Measurements from ENCODE around the gene HDAC3.

HDAC3 gene

DNA sequence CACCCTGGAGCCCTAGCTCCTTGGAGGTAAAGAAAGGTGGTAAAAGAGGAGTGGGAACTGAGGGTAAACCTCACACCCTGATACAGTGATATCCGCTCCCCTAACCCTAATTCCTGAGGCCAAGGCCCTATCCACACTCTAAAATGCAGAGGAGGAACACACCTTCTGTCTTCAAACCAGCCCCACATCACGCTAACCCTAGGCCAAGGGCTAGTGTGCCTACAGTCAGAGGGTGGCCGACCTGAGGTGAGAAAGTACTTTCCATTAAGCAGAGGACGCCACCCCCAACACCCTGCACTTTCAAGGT lies 590 bp downstream of the HDAC3 start:
- in situ Hi-C loops (cut with MboI; ENCODE audit: low sequenced_read_pairs), result no loop called here

DNA sequence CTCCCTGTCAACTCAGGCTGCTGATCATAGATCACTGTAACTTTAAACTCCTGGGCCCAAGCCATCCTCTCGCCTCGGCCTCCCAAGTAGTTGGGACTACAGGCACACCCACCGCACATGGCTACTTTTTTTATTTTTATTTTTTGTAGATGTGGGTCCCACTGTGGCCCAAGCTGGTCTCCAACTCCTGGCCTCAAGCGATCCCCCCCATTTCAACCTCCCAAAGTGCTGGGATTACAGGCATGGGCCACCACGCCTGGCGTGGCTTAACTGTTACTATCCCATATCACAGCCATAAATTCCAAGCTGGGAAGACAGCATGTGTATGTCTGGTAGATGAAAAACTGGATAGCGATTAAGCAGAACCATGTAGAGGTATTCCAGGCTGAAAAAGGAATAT lies 1.0 kb downstream of the HDAC3 start:
- in situ Hi-C loops (cut with MboI; ENCODE audit: low sequenced_read_pairs), result no loop called here

GRCh38 chr5:141634720-141635119 lies 1.9 kb downstream of the HDAC3 start:
- in situ Hi-C loops (cut with MboI; ENCODE audit: low sequenced_read_pairs), result no loop called here

GRCh38 chr5:141633871-141634561 lies 2.6 kb downstream of the HDAC3 start:
- in situ Hi-C loops (cut with MboI; ENCODE audit: low sequenced_read_pairs), result no loop called here

GRCh38 chr5:141632650-141633049 lies 4.0 kb downstream of the HDAC3 start:
- in situ Hi-C loops (cut with MboI; ENCODE audit: low sequenced_read_pairs), result no loop called here

DNA sequence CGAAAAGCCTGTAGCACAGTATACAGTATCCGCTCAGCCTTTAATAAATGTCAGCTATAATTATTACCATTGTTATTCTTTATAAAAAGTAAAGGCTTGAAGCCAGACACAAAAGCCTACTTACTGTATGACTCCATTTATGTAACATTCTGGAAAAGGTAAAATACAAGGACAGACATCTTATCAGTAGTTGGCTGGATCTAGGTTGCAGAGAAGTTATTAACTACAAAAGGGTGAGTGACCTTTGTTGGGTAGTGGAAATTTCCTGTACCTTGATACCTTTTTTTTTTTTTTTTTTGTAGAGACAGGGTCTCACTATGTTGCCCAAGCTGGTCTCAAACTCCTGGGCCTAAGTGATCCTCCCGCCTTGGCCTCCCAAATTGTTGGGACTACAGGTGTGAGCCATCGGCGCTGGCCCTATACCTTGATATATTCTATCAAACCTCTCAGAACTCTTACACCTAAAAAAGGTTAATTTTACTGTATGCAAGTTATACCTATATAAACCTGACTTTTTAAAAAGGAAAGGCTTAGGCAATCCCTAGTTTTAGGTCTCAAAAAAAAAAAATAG lies 6.0 kb downstream of the HDAC3 start:
- in situ Hi-C loops (cut with MboI; ENCODE audit: low sequenced_read_pairs), result no loop called here

DNA sequence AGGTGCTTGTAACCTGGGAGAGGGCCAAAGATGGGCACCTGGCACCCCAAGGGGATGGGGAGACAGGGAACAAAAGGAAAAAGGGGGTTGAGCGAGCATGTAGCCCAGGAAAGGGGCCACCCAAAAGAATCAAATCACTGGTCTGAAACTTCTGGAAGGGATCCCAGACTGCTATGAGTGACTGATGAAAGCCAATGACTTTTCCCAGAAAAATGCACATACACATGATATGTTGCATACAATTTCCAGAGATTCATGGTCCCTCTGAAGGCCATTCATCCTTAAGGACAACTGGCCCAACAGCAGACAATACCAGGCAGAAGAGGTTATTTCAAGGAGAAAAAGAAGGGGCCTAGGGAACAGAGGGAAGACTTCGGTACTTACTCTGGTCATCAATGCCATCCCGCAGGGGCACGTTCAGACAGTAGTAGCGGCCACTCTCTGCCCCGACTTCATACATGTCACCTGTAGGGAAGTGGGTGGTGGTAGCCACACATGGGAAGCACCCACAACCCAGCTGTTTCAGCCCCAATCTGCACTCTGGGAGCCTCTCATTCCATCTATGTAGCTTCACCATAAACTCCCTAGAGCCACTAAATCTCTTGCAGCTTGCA lies 8.4 kb downstream of the HDAC3 start:
- in situ Hi-C loops (cut with MboI; ENCODE audit: low sequenced_read_pairs), result loop anchor here (5.0 kb wide), 1 partner anchor 41 kb away; no protein-coding TSS in a partner anchor

GRCh38 chr5:141623611-141624010 lies 13.0 kb downstream of the HDAC3 start:
- in situ Hi-C loops (cut with MboI; ENCODE audit: low sequenced_read_pairs), result loop anchor here (25.0 kb wide), 2 partner anchors 936 to 1061 kb away; partner anchors contain the start of genes APBB3, HARS1, HARS2 and SLC35A4

- in situ Hi-C loops (cut with MboI; ENCODE audit: low sequenced_read_pairs), result loop anchor here (25.0 kb wide), 2 partner anchors 936 to 1061 kb away; partner anchors contain the start of genes APBB3, HARS1, HARS2 and SLC35A4
Observed at GRCh38 chr5:141623186-141623585, 13.5 kb downstream of the HDAC3 start.

DNA sequence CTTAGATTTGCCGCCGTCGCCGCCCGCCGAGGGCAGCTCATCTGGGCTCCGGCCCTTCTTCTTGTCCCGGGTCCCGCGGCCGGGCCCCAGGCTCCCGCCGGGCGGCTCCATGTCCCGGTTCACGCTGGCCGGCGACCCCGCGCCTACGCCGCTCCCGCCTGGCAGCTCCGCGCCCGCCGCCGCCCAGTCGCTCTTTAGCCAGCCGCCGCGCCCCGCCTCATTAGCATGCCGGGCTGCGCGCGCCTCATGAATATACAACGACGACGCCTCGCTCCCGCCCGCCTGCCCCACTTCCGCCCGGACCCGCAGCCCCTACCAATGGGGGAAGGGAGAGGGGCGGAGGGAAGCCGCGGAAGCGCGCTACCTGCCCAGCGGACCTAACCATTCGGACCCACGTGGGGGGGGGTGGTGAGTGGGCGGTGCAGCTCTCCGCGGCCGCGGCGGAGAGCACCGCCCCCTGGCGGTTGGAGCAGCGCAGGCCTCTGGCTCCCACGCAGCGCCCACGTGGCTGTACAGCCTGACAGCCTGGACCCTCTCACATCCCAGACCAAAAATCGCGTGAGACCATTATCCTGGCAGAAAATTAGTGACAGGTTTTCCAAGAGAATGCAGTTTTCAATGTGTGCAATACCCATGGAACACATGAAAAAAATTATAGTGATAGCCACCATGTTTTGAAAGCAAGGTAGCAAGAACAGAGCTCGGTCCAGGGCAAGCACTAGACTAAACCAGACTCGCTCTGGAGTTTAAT lies 17.7 kb downstream of the HDAC3 start, which contains the start of gene DIAPH1:
Gene DIAPH1, minus strand, starts transcription at position 197 of the 751 bp plus-strand sequence. Its CDS starts 86 bp downstream, at position 111.
- in situ Hi-C loops (cut with MboI; ENCODE audit: low sequenced_read_pairs), result loop anchor here (25.0 kb wide), 2 partner anchors 932 to 1057 kb away; partner anchors contain the start of genes APBB3, HARS1, HARS2 and SLC35A4

DNA sequence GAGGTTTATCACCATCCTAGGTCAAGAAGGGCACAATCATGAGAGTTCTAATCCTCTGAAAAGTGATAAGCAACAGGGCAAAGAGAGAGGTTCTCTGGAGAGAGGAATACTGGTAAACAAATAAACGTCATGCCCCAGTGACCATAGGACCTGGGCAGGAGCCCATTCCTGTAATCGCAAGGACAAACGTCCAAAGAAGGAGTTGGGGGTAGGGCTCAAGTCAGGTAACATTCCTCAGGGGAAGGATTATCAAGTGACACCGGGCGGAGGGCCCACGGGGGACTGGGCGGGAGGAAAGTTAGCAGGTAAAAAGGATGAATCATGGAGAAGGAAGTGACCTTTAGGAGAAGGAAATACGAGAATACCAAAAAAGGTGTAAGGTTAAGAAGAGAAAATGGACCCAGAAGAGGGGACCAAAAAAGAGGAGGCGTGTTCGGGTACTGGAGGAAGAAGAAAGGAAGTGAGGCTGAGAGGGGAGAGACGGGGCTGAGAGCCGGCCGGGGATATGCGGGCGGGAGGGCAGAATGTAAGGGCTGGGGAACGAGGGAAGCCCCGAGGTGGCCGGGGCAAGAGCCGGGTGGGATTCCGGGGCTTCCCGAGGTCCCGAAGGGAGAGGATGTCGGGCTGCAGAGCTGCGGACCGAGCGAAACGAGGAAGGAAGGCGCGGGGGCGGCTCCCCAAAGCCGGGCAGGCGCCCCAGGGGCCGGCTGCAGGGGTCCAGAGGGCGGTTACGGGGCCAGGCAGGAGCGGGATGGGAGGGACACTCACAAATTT lies 18.4 kb downstream of the HDAC3 start:
- in situ Hi-C loops (cut with MboI; ENCODE audit: low sequenced_read_pairs), result loop anchor here (25.0 kb wide), 2 partner anchors 931 to 1056 kb away; partner anchors contain the start of genes APBB3, HARS1, HARS2 and SLC35A4

GRCh38 chr5:141617682-141618029 lies 19.0 kb downstream of the HDAC3 start:
- in situ Hi-C loops (cut with MboI; ENCODE audit: low sequenced_read_pairs), result loop anchor here (25.0 kb wide), 2 partner anchors 930 to 1055 kb away; partner anchors contain the start of genes APBB3, HARS1, HARS2 and SLC35A4

- in situ Hi-C loops (cut with MboI; ENCODE audit: low sequenced_read_pairs), result loop anchor here (25.0 kb wide), 2 partner anchors 930 to 1055 kb away; partner anchors contain the start of genes APBB3, HARS1, HARS2 and SLC35A4
Observed at GRCh38 chr5:141617128-141617527, 19.5 kb downstream of the HDAC3 start.

DNA sequence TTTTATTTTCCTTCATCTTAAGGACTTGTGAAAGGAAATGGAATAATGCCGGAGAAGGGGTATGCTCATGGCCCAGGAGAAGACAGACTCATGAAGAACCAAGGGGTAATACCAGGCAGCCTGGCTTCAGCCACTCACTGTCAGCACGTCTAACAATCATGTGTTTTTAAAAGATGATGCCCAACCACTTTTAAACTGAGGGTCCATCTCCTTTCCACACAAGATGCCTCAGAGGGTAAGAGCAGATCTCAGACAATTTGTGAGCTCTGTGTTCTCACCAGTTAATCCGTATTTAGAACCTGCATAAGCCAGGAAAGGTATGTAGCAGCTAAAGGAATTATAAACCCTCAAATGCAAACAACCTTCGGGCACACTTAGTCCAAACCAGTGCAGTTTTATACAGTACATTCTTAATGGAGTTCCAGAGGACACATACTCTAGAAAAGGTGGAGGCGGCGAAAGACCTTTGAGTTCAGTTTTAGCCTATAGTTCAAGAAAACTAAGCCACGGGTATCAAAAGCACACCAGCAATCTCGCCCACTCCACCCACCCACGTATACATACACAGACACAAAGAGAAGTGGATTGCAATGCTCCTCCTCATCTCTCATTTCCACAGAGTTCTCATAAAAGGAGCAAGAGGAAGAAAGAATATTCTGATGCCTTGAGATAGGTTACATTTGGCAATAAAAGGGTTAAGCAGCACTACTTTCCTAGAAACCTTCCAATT lies 20.5 kb downstream of the HDAC3 start:
- in situ Hi-C loops (cut with MboI; ENCODE audit: low sequenced_read_pairs), result loop anchor here (25.0 kb wide), 2 partner anchors 929 to 1054 kb away; partner anchors contain the start of genes APBB3, HARS1, HARS2 and SLC35A4

DNA sequence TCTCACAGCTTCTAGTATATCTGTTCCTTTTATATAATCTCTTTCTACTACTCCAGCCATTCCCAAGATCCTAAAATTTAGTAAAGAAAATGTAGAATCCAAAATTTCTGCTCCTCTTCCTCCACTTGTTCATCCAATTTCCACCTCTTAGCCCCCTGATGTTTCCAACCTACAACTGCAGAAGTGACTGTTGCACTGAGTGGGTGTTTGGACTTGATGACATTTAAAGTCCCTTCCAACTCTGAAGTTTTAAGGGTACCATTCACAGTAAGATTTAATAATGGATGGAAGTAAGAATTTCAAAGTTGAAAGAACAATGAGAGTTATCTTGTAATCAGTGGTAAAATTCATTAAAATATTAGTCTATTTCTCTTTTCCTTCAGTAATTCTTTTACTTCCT lies 23.3 kb downstream of the HDAC3 start:
- in situ Hi-C loops (cut with MboI; ENCODE audit: low sequenced_read_pairs), result loop anchor here (25.0 kb wide), 2 partner anchors 926 to 1051 kb away; partner anchors contain the start of genes APBB3, HARS1, HARS2 and SLC35A4

DNA sequence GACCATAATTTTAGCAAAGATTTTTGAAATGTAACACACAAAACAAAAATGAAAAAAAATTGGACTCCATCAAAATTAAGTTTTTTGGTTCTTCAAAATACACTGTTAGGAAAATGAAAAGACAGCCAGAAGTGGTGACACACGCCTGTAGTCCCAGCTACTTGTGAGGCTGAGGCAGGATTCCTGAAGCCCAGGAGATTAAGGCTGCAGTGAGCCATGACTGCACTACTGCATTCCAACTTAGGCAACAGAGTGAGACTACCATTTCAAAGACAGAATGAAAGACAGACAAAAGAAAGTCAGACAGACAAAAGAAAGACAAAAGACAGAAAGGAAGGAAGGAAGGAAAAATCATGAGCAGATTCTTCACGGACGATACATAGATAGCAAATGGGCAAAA lies 25.4 kb downstream of the HDAC3 start:
- in situ Hi-C loops (cut with MboI; ENCODE audit: low sequenced_read_pairs), result loop anchor here (25.0 kb wide), 2 partner anchors 924 to 1049 kb away; partner anchors contain the start of genes APBB3, HARS1, HARS2 and SLC35A4

- in situ Hi-C loops (cut with MboI; ENCODE audit: low sequenced_read_pairs), result loop anchor here (25.0 kb wide), 2 partner anchors 923 to 1048 kb away; partner anchors contain the start of genes APBB3, HARS1, HARS2 and SLC35A4
Observed at GRCh38 chr5:141609921-141610320, 26.7 kb downstream of the HDAC3 start.

GRCh38 chr5:141609044-141609443 lies 27.6 kb downstream of the HDAC3 start:
- in situ Hi-C loops (cut with MboI; ENCODE audit: low sequenced_read_pairs), result loop anchor here (25.0 kb wide), 2 partner anchors 922 to 1047 kb away; partner anchors contain the start of genes APBB3, HARS1, HARS2 and SLC35A4

DNA sequence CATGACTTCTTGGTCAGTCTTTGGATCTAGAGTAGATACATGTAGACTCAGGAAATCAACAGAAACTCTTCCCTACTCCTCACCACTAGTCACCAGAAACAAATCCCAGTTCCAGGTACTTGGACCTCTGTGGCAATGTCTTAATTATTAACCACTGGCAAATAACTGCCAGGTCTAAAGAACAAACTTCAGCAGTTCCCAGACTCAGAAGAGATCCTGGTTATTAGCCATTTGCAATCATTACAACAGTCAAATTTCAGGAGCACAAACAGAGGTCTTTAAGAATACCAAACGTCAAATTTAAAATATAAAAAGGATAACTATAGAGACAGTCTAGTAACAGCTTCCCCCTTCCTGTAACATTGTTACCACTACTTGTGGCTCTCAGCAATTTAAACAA lies 28.1 kb downstream of the HDAC3 start:
- in situ Hi-C loops (cut with MboI; ENCODE audit: low sequenced_read_pairs), result loop anchor here (25.0 kb wide), 2 partner anchors 921 to 1046 kb away; partner anchors contain the start of genes APBB3, HARS1, HARS2 and SLC35A4

Measured in HL-60/S4 (cell line).